Measurements from ENCODE around the gene NADSYN1.
"Not testable (repeated sequence)": the region's sequence is repeated elsewhere in the genome, so short reads cannot be mapped to it uniquely, and the experiment has no call there.

The NADSYN1 gene

DNA sequence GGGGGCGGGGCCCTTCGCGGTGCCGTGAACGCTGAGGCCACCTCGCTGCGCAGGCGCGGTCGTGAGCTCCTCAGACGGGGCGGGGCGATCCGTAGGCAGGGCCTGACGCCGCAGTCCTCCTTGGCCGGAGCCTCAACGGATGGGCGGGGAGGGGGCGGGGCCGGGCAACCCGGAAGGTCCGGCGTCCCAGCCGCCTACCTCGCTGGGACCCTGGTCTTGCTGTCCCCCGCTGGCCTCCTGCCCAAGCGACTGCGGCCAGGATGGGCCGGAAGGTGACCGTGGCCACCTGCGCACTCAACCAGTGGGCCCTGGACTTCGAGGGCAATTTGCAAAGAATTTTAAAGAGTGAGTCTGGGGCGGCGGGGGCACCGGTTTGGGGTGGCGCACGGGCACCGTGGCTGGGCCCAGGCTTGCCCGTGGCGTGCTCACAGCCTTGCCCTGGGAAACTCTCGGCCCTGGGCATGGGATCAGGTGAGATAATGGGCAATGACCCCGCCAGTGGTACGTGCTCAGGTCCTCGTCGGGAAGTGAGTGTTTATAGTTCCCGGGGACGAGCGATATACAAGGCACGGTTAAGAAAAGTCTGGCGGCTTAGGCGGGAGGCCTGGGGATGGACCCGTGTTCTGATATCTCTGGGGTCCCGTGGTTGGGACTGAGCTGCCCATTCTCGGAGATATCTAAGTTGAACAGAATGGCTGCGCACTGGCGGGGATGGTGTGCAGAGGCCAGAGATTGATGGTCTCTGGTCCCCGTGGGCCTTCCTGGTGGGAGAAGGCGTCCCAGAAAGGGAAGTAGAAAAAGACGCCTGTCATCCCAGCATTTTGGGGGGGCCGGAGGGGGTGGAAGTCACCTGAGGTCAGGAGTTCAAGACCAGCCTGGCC is at the start of gene NADSYN1:
Gene NADSYN1 (plus strand): TSS at position 167 of the 881 bp plus-strand sequence. CDS start 94 bp downstream, at position 261.
- peak; percentile 58 to 96 (median 92) for DNase-seq

DNA sequence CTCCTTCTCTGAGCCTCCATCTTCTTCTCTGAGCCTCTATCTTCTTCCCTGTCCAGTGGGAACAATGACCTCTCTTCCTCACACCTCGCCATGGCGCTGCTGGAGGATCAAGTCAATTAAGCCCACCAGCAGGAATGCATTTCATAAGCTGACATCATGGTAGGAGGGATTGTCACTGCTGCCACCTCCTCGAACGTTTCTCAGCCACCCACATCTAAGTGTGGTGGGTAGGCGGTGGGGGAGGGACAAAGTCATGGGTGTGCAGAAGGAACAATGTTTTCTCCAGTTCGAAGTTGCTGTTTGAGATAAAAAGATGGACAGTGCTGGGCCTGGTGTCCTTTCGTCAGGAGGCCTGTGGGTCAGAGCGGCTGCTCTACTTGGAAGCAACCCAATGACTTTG is 48.8 kb upstream of the NADSYN1 start:
- DNase-seq = no peak

DNA sequence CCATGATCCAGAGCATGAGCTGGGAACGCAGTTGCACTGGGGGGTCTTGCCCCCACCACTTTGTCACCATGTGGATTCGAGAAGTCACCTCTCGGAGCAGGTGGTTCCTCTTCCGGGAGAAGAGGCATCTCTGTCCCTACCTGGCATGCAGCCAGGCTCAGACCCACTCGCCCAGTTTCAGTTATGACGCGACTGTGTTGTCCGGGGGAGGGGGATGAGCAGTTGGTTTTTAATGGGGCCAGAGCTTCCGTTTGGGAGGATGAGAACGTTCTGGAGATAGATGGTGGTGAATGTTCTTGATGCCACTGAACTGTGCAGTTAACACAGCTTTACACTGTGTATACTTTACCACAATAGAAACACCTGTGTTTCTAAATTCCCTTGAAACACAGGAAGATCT is 46.3 kb upstream of the NADSYN1 start:
- DNase-seq = no peak

DNA sequence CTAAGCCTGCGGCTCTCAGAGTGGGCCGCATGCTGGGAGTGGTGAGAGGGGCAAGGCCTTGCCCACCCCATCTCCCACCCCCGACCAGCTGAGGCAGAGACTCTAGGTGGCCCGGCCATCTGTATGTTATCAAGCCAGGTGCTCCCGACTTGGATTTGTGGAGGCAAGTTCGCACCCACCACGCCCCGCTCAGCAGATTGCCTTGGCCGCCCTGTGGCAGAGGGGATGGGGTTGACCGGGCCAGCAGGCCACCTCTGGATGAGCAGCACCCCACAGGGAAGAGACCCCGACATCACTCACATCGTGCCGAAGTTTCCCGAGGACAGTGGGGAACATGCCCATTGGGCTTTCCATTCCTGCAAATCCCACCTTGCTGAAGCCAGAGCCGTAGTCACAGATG is 45.6 kb upstream of the NADSYN1 start:
- no peak for DNase-seq

DNA sequence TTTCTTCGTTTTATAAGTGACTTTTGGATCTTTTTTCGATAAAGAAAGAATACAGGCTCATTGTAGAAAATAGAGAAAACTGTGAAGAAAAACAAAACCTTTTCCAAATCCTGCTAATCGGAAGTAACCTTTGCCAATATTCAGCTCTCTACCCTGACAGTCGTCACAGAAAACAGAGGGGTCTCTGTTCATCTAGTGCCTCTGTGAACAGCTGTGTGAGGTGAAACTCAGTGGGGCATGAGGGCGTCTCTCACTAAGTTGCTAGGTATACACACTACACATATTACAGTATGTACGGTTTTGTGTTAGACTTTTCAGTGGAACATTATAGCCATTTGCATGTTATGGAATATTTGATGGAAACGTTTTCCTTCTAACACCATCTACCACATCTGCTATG is 44.2 kb upstream of the NADSYN1 start:
- DNase-seq = no peak

DNA sequence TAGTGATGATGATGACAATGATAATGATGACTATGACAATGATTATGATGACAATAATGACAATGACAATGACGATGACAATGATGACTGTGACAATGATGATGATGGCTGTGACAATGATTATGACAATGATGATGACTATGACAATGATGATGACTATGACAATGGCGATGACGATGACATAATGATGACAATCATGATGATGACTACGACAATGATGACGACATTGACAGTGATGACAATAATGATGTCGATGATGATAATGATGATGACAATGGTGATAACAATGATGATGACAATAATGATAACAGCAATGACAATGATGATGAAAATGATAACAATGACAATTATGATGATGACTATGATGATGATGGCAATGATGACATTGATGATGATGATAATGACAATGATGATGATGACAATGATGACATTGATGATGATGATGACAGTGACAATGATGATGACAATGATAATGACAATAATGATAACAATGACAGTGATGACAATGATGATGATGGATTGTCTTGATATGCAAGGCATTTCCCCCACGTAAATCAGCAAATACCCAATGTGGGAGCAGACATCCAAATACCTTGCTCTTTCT is 42.5 kb upstream of the NADSYN1 start:
- DNase-seq = no peak

DNA sequence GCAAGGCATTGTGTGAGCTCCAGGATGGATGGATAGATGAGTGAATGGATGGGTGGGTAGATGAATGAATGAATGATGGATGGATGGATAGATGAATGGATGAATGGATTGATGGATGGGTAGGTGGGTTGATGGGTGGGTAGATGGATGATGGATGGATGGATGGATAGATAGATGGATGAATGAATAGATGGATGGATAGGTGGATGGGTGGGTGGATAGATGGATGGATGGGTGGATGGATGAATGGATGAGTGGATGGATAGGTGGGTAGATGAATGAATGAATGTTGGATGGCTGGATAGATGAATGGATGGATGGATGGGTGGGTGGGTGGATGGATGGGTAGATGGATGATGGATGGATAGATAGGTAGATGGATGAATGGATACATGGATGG is 38.4 kb upstream of the NADSYN1 start:
- no peak for DNase-seq

DNA sequence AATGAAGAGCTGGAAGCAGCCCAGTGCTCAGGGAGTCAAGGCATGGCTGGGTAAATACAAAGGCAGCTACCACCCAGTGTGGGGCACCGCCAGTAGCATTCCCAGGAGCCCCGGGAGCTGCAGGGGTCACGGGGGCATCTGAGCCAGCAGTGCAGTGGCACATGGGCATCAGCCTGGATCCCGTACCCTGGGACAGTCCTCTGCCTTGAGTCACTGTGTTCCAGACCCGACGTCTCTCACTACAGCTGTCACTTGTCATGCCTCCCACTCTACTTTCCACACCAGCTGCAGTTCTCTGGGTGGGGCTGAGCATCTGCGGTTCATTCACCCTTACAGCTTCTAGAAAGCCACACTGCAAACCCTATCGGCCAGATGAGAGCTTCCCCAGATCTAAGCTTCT is 34.4 kb upstream of the NADSYN1 start:
- peak in 1 of 14 donors; percentile 12 for DNase-seq

DNA sequence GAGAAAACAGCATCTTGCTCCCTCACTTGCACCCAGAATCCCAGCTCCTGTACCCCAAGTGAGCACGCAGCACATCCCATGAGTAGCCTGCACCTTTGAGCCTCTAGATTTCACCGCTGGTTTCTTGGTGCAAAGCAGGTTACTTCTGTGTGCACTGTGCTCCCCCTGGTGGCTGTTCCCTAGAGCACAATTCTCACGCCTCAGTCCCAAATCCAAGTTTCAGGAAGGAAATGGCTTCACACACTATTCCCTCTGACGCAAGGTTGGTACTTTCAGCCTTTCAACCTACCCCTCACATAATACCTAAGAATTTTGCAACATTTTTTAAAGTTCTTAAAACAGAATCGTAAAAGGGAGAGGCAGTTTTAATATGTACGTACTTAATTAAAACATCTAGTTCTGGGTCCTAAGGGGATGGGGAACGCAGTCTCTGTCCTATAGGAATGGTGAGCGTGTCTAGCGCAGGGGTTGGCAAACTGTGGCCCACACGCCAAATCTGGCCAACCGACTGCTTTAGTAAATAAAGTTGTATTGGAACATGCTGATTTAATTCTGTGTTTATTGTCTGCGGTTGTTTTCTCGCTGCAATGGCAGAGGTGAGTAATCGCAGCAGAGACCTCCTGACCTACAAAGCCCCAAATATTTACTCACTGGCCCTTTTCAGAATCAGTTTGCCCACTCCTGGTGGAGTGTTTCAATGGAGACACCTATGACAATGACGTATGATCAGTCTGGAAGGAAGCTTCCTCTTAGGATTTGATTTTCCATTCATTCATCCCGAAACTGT is 32.4 kb upstream of the NADSYN1 start:
- peak in 2 of 14 donors; percentile 15 to 24 for DNase-seq

DNA sequence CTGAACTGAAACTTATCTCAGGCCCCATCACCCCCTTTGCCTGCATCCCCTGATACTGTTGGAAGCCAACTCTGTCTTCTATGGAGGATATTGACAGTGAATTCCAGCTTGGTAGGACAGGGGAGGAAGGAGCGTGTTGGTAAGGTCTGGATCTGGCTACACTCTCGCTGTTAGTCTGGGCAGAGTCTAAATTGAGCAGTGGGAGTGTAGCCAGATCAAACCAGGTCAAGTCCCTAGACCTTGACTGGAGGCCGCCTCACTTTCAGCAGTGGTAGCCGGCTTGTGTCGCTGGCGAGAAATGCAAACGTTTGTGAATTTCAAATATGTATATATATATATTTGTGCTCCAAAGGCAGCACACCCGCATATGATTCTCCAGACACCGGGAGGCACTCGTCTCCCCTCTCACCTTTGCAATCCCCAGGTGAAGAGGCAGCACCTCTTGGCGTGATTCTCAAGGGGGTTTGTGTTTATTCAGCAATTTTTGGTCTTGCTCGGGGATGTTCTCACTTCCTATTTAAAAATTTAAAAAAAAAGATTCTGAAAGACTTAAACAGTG is 31.5 kb upstream of the NADSYN1 start:
- DNase-seq = no peak

DNA sequence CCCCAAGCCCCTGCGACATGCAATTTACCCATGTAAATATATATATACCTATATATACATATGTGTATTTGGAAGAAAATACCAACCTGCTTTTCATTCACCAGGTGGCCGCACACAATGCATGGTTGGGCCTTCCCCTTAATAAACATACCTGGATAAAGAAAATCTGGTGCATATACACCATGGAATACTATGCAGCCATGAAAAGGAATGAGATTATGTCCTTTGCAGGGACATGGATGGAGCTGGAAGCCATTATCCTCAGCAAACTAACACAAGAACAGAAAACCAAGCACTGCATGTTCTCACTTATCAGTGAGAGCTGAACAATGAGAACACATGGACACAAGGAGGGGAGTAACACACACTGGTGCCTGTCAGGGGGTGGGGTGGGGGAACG is 30.7 kb upstream of the NADSYN1 start:
- not testable (repeated sequence) for DNase-seq

DNA sequence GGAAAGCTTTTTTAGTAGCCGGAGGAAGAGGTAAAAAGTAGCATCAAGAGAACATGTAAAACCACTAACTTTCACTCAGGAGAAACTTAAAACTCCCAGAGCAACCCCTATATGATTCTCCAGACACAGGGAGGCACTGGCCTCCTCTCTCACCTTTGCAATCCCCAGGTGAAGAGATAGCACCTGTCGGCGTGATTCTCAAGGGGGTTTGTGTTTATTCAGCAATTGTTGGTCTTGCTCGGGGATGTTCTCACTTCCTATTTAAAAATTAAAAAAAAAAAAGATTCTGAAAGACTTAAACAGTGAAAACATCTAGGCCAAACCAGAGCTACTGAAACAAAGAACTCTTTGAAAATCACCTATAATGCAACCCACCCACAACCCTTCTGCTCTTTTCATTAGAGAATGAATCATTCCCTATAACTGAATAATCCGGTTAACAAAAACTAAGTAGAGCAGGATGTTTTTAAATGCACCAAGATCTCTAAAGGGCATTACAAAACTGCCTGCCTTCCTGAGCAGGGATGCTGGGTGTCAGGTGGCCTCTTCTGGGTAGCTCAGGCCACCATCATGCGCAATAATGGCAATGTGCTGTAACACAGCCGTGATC is 29.7 kb upstream of the NADSYN1 start:
- no peak for DNase-seq

DNA sequence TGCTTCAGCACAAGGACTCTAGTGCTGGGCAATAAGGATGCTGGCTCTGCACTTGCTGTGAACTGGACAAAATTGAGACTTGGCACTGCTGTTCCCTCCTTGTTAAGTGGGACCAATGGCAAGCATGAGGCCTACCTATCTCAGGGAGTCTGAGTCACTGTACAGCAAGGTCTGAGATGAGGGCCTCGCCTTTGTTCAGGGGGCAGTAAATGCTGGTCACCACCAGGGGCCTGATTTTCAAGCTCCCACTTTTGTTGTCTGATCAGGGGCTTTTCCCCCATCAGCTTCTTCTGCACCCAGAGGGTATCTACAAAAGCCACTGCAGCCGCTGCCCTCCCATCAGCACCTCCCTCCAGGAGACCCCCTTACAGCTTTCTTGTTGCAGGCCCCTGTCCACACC is 27.6 kb upstream of the NADSYN1 start:
- DNase-seq = no peak

DNA sequence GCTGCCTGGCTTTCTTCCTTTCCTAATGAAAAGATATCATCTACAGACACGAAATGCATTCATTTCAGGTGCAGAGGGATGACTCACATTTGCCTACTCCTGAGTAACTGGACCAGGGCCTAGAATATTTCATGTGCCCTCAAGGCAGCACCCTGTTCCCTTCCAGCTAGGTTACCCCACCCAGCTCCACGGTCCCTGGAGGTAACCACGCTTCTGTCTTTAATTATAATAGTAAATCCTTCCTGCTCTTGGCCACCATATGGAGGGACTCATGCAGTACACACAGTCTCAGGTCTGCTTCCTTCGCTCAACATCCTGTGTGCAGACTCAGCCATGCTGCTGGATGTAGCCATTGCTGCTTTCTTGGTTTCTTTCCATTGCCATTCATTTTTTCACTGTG is 27.1 kb upstream of the NADSYN1 start:
- no peak for DNase-seq

DNA sequence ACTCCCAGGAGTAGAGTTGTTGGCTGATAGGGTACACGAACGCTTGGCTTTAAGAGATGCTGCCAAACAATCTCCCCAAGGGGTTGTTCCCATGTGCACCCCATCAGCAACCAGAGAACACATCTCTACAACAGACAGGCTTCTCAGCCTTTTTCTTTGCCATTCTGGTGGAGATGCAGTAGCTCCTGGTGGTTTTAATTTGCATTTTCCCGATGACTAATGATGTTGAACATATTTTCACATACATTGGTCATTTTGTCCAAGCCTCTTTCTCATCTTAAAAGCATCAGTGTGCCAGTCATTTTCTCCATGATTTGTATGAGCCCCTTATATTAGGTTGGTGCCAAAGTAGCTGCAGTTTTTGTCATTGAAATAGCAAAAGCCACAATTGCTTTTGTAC is 26.6 kb upstream of the NADSYN1 start:
- no peak for DNase-seq

DNA sequence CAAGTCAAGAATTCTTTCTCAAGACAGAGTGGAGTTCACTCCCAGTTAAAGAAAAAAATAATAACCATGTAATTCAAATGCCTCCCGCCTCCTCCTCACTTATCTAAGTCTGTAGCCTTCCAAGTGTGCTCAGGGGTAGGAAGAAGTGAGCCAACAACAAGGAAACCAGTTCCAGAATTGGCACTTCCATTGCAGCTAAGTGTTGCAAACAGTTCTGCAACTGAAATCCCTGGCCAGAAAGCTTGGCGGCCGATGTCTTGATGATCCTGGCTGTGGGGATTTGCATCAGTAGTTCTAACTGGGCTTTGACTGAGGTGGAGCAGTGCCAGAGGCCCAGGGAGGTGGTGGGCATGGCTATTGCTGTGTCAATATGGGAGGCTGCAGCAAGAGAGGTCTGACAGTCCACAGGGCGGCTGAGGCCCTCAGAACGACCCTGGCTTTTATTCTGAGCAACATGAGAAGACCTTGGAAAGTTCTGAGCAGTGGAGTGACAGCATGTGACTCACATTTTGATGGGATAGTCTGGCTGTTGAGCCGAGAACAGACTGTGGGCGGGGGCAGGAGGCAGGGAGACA is 24.1 kb upstream of the NADSYN1 start:
- DNase-seq = peak in 1 of 14 donors; percentile 15

DNA sequence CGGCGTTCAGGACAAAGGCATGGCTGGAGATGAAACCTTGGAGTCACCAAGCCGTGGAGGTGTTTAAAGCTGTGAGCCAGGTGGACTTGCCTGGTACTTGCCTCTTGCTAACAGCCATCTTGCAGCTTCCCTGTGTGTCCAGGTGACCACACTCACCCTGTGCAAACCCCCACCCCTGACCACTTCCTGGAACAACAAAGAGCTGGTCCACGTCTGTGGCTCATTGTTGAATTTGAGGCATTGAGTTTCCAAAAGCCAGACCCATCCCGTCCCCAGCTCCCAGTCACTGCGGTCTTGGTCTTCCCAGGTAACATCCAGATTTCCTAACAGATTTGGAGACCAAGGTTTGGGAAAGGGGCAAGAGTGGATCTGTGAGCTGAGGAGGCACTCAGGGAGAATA is 23.3 kb upstream of the NADSYN1 start:
- DNase-seq = no peak

DNA sequence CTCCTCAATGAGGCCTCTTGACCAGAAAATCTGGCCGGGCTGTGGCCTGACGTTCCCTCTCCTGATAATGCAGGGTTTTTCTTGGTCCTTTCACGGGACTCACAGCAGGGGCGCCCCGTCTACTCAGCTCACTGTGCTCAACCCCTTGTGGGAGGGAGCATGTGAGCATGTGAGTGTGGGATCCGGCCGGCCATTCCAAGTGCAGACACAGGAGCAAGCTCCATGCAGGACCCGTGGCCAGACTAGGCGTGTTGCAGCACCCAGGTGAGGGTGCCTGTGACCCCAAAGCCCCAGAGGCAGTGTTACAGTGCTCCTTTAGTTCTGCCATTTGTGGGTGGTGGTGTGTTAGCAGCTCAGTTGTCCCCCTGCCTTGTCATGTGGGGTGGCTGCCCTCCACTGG is 22.8 kb upstream of the NADSYN1 start:
- no peak for DNase-seq

DNA sequence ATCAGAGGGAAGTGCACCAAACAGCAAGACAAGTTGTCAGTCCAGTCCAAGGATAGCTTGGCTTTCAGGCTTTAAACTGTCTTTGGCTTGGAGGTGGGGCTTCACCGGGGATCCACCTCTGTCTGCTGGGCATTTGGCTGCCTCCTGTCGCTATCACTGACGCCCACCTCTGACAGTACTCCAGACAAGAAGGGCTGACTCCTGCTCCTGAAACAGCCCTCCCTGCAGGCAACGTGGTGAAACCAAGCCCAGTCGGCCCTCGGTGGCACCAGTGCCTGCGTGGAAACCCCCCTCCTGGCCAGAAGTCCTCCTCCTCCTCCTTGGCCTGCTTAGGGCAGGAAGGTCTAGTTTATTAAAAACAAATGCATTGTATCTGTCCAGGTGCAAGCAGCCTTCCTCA is 21.7 kb upstream of the NADSYN1 start:
- DNase-seq = no peak

DNA sequence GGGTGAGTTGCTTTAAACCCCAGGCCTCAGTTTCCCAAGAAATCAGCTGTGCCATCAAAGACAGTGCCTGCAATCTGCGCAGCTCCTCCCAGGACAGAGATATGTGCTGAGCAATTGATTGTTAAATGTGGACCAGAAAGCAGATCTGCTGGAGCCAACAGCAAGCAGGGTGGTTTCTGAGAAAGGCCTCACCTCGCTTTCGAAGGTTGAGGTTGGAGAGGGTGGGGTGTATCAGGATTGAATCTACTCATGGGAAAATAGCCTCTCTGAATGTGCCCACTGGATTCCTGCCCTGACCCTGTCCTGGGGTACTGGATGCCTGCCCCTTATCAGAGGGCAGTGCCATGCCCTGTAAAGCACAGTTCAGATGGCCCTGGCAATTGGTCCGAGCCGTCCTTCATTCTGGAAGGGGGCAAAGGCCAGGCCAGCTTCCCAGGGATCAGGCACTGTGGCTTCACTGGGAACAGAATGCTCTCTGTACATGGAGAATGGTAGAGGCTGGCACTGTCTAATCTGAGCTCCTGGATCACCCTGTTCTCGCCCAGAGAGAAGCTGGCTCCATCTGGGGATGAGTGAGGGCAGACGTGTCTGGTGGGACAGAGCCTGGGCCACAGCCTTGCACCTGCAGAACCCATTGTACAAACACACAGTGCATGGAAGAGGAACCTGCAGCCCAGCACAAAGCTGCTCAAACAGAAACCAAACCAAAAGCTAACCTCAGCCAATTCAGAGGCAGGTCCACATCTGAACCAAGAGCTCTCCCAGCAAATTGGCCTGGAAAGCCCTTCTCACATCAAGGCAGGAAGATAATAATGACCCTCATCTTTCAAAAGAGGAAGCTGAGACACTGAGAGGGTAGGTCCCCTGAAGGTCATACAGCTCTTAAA is 20.0 kb upstream of the NADSYN1 start:
- DNase-seq = peak in 10 of 14 donors; percentile 18 to 68 (median 36)

Measured in C1 segment of cervical spinal cord (tissue), 14 donors.